ENCODE measurements around the gene KCNA5. TPM values are rescaled to one million over a fixed set of nuclear protein-coding genes. Genes with fewer than 3 reads are reported as not detected.

KCNA5 gene
- polyA plus RNA-seq (7.5 and 8.6 TPM in 2 replicates), polyA minus RNA-seq (11.2 and 17.8 TPM in 2 replicates)

DNA sequence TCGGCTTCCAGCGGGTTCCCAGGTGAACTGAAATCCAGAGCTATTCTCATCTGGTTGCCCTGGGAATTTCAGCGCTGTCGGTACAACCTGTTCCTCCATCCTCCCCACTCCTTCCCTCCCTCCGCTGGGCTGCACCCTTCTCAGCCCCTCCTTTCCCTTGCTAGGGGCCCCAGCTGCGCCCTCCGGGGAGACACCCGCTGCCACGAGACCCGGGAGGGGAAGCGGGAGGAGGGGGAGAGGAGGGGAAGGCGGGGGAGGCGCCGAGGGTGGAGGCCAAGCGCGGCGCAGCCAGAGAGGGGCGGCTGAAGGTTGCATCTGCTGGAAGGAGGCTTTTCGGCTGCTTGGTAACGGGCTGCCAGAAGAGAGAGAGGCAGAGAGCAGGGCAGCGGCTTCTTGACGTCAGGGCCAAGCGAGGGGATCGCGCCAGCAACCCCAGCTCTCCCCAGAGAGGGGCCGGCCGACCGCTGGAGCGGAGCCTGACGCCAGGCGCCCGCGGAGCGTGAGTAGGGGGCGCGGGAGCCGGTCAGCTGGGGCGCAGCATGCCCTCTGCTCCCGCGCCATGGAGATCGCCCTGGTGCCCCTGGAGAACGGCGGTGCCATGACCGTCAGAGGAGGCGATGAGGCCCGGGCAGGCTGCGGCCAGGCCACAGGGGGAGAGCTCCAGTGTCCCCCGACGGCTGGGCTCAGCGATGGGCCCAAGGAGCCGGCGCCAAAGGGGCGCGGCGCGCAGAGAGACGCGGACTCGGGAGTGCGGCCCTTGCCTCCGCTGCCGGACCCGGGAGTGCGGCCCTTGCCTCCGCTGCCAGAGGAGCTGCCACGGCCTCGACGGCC, at the start of gene KCNA5:
TSS of gene KCNA5 (plus strand) at position 291 of the 831 bp plus-strand sequence. CDS start at position 560, 269 bp downstream.
- TF ChIP-seq POLR2AphosphoS5 (IDR thresholded peaks at IDR 0.05) (peak; percentile 23), SMC3 (conservative IDR thresholded peaks at IDR 0.05; ENCODE audit: poor library complexity) (no peak)
- Histone ChIP-seq H3K9ac (ENCODE audit: low read length) (peak within 1 kb of the TSS; percentile 71), H3K4me3 (ENCODE audit: low read length) (peak within 1 kb of the TSS; percentile 67), H3K27me3 (ENCODE audit: insufficient read depth, low read depth, low read length) (peaks cover 24% of the 10 kb centered on the region), H4K20me1 (ENCODE audit: insufficient read depth) (no peaks in the 10 kb centered on the region), H3K36me3 (ENCODE audit: insufficient read depth, low read length) (no peaks in the 10 kb centered on the region), H3K79me2 (replicated peaks; ENCODE audit: insufficient read depth, low read length) (no peaks in the 10 kb centered on the region), H3K9me3 (ENCODE audit: low read length) (no peaks in the 10 kb centered on the region), H3K4me2 (ENCODE audit: low read length) (peak within 1 kb of the TSS; percentile 50), H2AFZ (ENCODE audit: low read depth, low read length) (peak within 1 kb of the TSS; percentile 35), H3F3A (ENCODE audit: insufficient read depth, low read length, poor library complexity, severe bottlenecking) (no peaks in the 10 kb centered on the region), H3K9me2 (ENCODE audit: insufficient read depth, low read length) (no peaks in the 10 kb centered on the region), H3K27ac (ENCODE audit: low read length) (peak within 1 kb of the TSS; percentile 44)

DNA sequence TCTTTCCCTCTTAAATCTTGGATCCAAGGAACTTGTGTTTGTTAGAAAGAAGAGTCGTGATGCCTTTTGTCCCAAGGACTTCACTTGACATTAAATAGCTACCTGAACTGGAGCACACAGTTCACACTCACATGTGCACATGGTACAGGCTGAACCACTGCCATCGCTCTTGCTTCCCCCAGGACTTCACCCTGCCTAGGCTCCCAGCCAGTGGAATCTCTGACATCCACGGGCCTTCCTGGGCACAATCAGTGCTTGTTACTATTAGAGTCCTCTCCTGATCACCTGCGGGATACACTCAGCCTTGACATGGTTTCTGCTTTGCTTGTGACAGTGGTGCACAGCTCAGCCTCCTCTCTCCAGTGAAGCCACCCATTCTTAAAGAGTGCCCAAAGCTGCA, 49.1 kb upstream of the KCNA5 start:
- Histone ChIP-seq H3F3A (ENCODE audit: insufficient read depth, low read length, poor library complexity, severe bottlenecking) (no peaks in the 10 kb centered on the region), H4K20me1 (ENCODE audit: insufficient read depth) (no peaks in the 10 kb centered on the region), H3K9me3 (ENCODE audit: low read length) (no peaks in the 10 kb centered on the region)

More for the DNA sequence above, 49.1 kb upstream of the KCNA5 start:
- no peak overlapping the region for H3K4me3 ChIP-seq (ENCODE audit: low read length)
- H3K36me3 ChIP-seq (ENCODE audit: insufficient read depth, low read length), result no peaks in the 10 kb centered on the region
- no peak overlapping the region for H2AFZ ChIP-seq (ENCODE audit: low read depth, low read length)
- H3K79me2 ChIP-seq (replicated peaks; ENCODE audit: insufficient read depth, low read length), result no peaks in the 10 kb centered on the region
- H3K4me2 ChIP-seq (ENCODE audit: low read length), result no peak overlapping the region
- no peaks in the 10 kb centered on the region for H3K27me3 ChIP-seq (ENCODE audit: insufficient read depth, low read depth, low read length)
- no peak overlapping the region for H3K27ac ChIP-seq (ENCODE audit: low read length)
- no peak overlapping the region for H3K9ac ChIP-seq (ENCODE audit: low read length)
- TF ChIP-seq, protein P1, sequence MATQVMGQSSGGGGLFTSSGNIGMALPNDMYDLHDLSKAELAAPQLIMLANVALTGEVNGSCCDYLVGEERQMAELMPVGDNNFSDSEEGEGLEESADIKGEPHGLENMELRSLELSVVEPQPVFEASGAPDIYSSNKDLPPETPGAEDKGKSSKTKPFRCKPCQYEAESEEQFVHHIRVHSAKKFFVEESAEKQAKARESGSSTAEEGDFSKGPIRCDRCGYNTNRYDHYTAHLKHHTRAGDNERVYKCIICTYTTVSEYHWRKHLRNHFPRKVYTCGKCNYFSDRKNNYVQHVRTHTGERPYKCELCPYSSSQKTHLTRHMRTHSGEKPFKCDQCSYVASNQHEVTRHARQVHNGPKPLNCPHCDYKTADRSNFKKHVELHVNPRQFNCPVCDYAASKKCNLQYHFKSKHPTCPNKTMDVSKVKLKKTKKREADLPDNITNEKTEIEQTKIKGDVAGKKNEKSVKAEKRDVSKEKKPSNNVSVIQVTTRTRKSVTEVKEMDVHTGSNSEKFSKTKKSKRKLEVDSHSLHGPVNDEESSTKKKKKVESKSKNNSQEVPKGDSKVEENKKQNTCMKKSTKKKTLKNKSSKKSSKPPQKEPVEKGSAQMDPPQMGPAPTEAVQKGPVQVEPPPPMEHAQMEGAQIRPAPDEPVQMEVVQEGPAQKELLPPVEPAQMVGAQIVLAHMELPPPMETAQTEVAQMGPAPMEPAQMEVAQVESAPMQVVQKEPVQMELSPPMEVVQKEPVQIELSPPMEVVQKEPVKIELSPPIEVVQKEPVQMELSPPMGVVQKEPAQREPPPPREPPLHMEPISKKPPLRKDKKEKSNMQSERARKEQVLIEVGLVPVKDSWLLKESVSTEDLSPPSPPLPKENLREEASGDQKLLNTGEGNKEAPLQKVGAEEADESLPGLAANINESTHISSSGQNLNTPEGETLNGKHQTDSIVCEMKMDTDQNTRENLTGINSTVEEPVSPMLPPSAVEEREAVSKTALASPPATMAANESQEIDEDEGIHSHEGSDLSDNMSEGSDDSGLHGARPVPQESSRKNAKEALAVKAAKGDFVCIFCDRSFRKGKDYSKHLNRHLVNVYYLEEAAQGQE (IDR thresholded peaks at IDR 0.05; ENCODE audit: borderline replicate concordance), result no peak
- TF ChIP-seq POLR2AphosphoS5 (IDR thresholded peaks at IDR 0.05) (no peak), EZH2 (IDR thresholded peaks at IDR 0.05; ENCODE audit: borderline replicate concordance, insufficient read depth, low read length, poor library complexity, severe bottlenecking) (no peak), RAD21 (conservative IDR thresholded peaks at IDR 0.05) (no peak), SMC3 (conservative IDR thresholded peaks at IDR 0.05; ENCODE audit: poor library complexity) (no peak), MXI1 (conservative IDR thresholded peaks at IDR 0.05; ENCODE audit: poor library complexity, severe bottlenecking) (no peak), EP300 (conservative IDR thresholded peaks at IDR 0.05; ENCODE audit: poor library complexity, severe bottlenecking) (no peak), TAF1 (IDR thresholded peaks at IDR 0.05; ENCODE audit: low read depth) (no peak)
- TF ChIP-seq, protein P2, sequence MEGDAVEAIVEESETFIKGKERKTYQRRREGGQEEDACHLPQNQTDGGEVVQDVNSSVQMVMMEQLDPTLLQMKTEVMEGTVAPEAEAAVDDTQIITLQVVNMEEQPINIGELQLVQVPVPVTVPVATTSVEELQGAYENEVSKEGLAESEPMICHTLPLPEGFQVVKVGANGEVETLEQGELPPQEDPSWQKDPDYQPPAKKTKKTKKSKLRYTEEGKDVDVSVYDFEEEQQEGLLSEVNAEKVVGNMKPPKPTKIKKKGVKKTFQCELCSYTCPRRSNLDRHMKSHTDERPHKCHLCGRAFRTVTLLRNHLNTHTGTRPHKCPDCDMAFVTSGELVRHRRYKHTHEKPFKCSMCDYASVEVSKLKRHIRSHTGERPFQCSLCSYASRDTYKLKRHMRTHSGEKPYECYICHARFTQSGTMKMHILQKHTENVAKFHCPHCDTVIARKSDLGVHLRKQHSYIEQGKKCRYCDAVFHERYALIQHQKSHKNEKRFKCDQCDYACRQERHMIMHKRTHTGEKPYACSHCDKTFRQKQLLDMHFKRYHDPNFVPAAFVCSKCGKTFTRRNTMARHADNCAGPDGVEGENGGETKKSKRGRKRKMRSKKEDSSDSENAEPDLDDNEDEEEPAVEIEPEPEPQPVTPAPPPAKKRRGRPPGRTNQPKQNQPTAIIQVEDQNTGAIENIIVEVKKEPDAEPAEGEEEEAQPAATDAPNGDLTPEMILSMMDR (IDR thresholded peaks at IDR 0.05; ENCODE audit: poor library complexity, severe bottlenecking), result no peak
- H3K9me2 ChIP-seq (ENCODE audit: insufficient read depth, low read length), result no peaks in the 10 kb centered on the region

Measured in neural cell (in vitro differentiated cells).